ENCODE data around the gene CNN3.

CNN3 gene

DNA sequence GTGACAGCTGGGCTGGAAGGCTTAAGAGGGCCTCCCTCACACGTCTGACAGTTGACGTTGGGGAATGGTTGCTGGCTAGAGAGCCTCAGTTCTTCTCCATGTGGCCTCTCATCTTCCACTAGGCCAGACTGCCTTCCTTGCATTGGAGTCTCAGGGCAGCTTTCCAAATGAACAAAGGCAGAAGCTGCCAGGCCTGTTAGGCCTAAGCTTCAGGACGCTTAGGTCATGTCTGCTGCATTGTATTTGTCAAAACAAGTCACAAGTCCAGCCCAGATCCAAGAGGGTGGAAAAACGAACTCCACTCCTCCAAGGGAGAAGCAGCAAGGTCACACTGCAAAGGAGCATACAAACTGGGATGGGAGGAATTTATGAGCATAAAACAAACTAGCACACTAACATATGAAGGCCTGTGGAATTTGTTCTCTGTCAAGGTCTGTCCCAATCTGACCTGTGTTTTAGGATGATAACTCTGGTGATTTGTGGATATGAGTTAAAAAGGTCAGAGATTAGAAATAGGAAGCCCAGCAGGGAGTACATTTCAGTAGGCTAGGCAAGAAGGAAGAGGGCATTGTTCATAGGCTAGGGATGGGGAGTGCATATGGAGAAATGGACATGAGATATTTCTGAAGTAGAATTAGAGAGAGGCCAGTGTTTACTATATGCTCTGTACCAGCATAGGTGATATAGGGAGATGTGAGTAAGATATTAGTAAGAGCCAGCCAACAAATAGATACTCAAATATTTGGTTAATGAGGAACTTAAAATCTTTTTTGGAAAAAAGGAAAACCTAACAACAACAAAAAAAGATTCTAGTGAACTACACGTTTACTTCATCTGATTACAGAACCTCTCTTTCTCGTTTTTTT, 29.1 kb upstream of the CNN3 start:
- DNase-seq (ENCODE audit: extremely low read depth, low read depth), result no peak
- TF ChIP-seq, protein P1, sequence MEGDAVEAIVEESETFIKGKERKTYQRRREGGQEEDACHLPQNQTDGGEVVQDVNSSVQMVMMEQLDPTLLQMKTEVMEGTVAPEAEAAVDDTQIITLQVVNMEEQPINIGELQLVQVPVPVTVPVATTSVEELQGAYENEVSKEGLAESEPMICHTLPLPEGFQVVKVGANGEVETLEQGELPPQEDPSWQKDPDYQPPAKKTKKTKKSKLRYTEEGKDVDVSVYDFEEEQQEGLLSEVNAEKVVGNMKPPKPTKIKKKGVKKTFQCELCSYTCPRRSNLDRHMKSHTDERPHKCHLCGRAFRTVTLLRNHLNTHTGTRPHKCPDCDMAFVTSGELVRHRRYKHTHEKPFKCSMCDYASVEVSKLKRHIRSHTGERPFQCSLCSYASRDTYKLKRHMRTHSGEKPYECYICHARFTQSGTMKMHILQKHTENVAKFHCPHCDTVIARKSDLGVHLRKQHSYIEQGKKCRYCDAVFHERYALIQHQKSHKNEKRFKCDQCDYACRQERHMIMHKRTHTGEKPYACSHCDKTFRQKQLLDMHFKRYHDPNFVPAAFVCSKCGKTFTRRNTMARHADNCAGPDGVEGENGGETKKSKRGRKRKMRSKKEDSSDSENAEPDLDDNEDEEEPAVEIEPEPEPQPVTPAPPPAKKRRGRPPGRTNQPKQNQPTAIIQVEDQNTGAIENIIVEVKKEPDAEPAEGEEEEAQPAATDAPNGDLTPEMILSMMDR (IDR thresholded peaks at IDR 0.05; ENCODE audit: low read depth, low read length), result no peak

DNA sequence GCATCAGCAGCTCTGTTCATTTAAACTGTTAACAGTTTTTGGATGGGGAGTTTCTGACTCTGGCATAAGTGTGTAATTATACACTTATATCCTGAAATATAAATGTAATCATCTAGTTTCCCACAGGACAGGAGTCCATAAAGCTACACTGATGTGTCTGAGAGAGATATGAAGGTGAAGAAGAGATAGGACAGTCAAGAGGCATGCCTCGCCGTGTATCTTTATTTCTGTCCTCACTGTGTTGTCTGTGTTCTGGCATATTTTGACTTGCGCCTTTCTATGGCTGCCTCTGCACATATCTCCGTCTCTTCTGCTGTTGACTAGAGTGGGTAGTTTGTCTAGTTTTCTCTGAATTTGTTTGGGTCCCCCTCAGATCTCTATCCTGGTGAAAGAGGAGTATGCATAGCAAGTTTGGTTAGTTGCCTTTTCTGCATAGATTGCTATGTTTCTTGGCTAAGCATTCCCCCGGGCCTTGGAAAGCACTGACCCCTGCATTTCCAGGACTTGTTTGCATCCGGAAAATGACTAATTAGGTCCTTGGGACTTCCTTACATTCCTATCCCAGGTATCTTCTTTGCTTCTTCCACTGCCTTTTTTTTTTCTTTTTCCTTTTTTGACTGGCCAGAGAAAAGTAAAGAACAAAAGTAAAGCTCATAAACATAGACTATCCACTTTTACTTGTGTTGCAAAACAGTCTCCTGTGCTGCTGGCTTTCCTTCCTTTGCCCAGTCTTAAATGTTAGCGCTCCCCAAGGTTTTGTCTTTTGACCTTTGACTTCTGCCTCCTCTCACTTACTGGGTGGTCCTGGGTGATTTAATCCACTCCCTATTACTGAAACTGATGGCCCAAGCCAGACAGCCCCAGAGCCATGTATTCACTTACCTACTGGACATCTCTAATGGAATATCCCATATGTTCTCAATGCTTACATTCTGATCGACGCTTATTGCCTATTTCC, 27.6 kb upstream of the CNN3 start:
- TF ChIP-seq, protein P1 (IDR thresholded peaks at IDR 0.05; ENCODE audit: low read depth, low read length), result no peak

DNA sequence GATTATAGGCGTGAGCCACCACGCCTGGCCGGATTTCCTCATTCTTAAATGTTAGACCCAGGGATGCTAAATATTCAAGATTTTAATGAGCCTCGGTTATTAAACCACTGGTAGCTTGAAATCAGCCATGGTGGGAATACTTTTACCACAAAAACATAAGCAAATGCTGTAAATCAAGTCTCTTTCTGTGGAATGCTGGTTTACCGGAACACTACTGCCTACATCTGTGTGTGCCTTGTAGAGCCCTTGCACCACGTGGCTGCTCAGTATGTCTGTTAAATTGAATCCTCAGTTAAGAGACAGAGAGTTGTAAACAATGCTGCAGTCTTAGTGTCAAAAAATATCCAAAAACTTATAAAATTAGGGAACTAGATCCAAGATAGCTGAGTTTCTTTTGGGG, 26.8 kb upstream of the CNN3 start:
- TF ChIP-seq, protein P1 (IDR thresholded peaks at IDR 0.05; ENCODE audit: low read depth, low read length), result no peak
- DNase-seq (ENCODE audit: extremely low read depth, low read depth), result no peak

More for the DNA sequence above, 27.6 kb upstream of the CNN3 start:
- DNase-seq (ENCODE audit: extremely low read depth, low read depth), result no peak

DNA sequence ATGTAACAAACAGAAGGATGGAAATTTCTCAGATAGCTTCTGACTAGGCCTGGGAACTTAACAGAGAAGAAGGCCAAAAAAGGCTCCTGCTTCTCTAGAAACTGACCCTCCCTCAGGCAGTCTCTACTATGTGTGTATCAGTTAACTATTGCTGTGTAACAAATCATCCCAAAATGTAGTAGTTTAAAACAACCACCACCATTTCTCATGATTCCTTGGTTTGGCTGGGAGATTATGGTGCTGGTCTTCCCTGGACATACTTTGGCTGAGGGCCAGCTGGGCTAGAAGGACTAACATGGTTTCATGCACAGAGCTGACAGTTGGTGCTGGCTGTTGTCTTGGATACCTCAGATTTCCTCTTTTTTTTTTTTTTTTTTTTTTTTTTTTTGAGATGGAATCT, 26.2 kb upstream of the CNN3 start:
- DNase-seq (ENCODE audit: extremely low read depth, low read depth), result no peak
- TF ChIP-seq, protein P1 (IDR thresholded peaks at IDR 0.05; ENCODE audit: low read depth, low read length), result no peak

DNA sequence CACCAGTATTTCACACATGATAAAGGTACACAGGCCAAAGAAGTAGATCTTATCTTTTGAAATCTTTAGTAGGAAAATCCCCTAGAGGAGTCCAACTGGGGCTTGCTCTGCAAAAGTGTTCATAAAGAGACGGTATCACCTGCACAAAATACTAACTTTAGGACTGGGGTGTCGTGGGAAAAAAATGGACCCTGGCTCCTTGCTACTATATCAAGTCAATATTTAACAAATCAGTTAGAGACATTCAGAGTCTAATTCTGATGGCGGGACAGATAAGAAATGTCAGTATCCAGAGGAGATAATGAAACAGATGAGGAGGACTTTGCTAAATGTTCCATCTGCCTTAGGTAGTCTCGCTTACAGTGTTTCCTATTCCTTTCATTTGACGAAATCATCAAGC, 25.6 kb upstream of the CNN3 start:
- DNase-seq (ENCODE audit: extremely low read depth, low read depth), result no peak
- TF ChIP-seq, protein P1 (IDR thresholded peaks at IDR 0.05; ENCODE audit: low read depth, low read length), result no peak

DNA sequence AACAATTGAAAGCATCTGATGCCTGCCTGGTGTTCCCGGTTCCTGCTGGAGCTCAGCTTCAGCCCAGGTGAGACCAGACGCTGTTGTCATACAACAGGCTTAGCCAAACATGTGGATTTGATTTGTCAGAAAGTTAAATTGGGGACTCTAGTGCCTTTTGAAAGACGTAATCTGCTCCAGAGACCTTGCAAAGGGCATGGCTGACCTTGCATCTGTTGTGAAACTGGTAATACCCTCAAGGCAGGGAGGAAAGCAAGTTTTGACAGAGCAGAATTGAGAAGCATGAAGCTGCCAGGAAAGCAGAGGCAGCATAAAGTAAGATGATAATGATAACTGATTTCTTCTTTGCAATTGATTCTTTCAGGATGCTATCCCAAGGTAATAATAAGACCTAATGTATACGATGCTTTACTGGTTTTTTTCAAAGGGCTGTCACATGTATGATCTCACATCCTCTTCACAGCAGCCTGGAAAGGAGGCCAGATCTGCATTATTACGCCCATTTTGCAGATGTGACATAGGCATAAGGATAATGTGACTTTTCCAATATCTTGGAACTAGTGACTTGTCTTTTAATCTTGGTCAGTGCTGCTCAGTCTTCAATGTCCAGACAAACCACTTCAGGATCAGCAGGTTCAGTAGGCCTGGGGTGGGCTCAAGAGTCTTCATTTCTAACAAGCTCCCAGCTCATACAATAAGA, 24.7 kb upstream of the CNN3 start:
- DNase-seq (ENCODE audit: extremely low read depth, low read depth), result no peak
- TF ChIP-seq, protein P1 (IDR thresholded peaks at IDR 0.05; ENCODE audit: low read depth, low read length), result no peak
